Measurements from ENCODE around the gene DHRSX. TPM values are rescaled to one million over a fixed set of nuclear protein-coding genes. Genes with fewer than 3 reads are reported as not detected.
"Not testable (repeated sequence)": the region's sequence is repeated elsewhere in the genome, so short reads cannot be mapped to it uniquely, and the experiment has no call there.

DHRSX gene
- total RNA-seq, 1 donor from 2014 or later, result 42.2 TPM

- H3K4me1 Mint-ChIP-seq (ENCODE audit: unreplicated experiment), result peaks cover 16% of the 10 kb centered on the region
- no peak overlapping the region for H3K27ac Mint-ChIP-seq (ENCODE audit: unreplicated experiment)
- TF ChIP-seq CTCF (IDR thresholded peaks at IDR 0.05), result no peak
- DNase-seq (ENCODE audit: extremely low spot score, unreplicated experiment), result no peak
- no peaks in the 10 kb centered on the region for H3K27me3 Mint-ChIP-seq (ENCODE audit: unreplicated experiment)
- H3K9me3 Mint-ChIP-seq (ENCODE audit: unreplicated experiment), result peaks cover 6% of the 10 kb centered on the region
- H3K4me3 Mint-ChIP-seq (ENCODE audit: unreplicated experiment), result no peak overlapping the region
- H3K36me3 Mint-ChIP-seq (ENCODE audit: unreplicated experiment), result peaks cover 15% of the 10 kb centered on the region
Measured at GRCh38 chrX:2369206-2369605, 131.6 kb downstream of the DHRSX start.

GRCh38 chrX:2360731-2361130, 140.0 kb downstream of the DHRSX start:
- Mint-ChIP-seq H3K36me3 (ENCODE audit: unreplicated experiment) (peaks cover 4% of the 10 kb centered on the region), H3K4me3 (ENCODE audit: unreplicated experiment) (no peak overlapping the region), H3K27me3 (ENCODE audit: unreplicated experiment) (no peaks in the 10 kb centered on the region), H3K9me3 (ENCODE audit: unreplicated experiment) (peaks cover 6% of the 10 kb centered on the region), H3K4me1 (ENCODE audit: unreplicated experiment) (peaks cover 2% of the 10 kb centered on the region), H3K27ac (ENCODE audit: unreplicated experiment) (no peak overlapping the region)
- no peak for TF ChIP-seq CTCF (IDR thresholded peaks at IDR 0.05)
- no peak for DNase-seq (ENCODE audit: extremely low spot score, unreplicated experiment)

- not testable (repeated sequence) for H3K4me3 Mint-ChIP-seq (ENCODE audit: unreplicated experiment); H3K4me1 Mint-ChIP-seq (ENCODE audit: unreplicated experiment); H3K27ac Mint-ChIP-seq (ENCODE audit: unreplicated experiment); H3K9me3 Mint-ChIP-seq (ENCODE audit: unreplicated experiment); DNase-seq (ENCODE audit: extremely low spot score, unreplicated experiment); H3K36me3 Mint-ChIP-seq (ENCODE audit: unreplicated experiment); H3K27me3 Mint-ChIP-seq (ENCODE audit: unreplicated experiment)
Measured at GRCh38 chrX:2359522-2359921, 141.3 kb downstream of the DHRSX start.

GRCh38 chrX:2351999-2352995, 148.5 kb downstream of the DHRSX start:
- no peak for TF ChIP-seq CTCF (IDR thresholded peaks at IDR 0.05)
- H3K27me3 Mint-ChIP-seq (ENCODE audit: unreplicated experiment), result no peaks in the 10 kb centered on the region
- H3K27ac Mint-ChIP-seq (ENCODE audit: unreplicated experiment), result peak overlapping the region; percentile 85
- no peaks in the 10 kb centered on the region for H3K9me3 Mint-ChIP-seq (ENCODE audit: unreplicated experiment)
- H3K36me3 Mint-ChIP-seq (ENCODE audit: unreplicated experiment), result peaks cover 5% of the 10 kb centered on the region
- no peak for DNase-seq (ENCODE audit: extremely low spot score, unreplicated experiment)
- peak overlapping the region; percentile 14 for H3K4me3 Mint-ChIP-seq (ENCODE audit: unreplicated experiment)
- H3K4me1 Mint-ChIP-seq (ENCODE audit: unreplicated experiment), result peaks cover 26% of the 10 kb centered on the region

GRCh38 chrX:2351321-2351720, 149.5 kb downstream of the DHRSX start:
- Mint-ChIP-seq H3K27ac (ENCODE audit: unreplicated experiment) (peak overlapping the region; percentile 85), H3K27me3 (ENCODE audit: unreplicated experiment) (no peaks in the 10 kb centered on the region), H3K9me3 (ENCODE audit: unreplicated experiment) (no peaks in the 10 kb centered on the region), H3K36me3 (ENCODE audit: unreplicated experiment) (peaks cover 5% of the 10 kb centered on the region), H3K4me1 (ENCODE audit: unreplicated experiment) (peaks cover 24% of the 10 kb centered on the region), H3K4me3 (ENCODE audit: unreplicated experiment) (no peak overlapping the region)
- DNase-seq (ENCODE audit: extremely low spot score, unreplicated experiment), result no peak
- no peak for TF ChIP-seq CTCF (IDR thresholded peaks at IDR 0.05)

GRCh38 chrX:2350703-2351102, 150.1 kb downstream of the DHRSX start:
- Mint-ChIP-seq H3K4me1 (ENCODE audit: unreplicated experiment) (peaks cover 24% of the 10 kb centered on the region), H3K27ac (ENCODE audit: unreplicated experiment) (peak overlapping the region; percentile 85)
- DNase-seq (ENCODE audit: extremely low spot score, unreplicated experiment); H3K36me3 Mint-ChIP-seq (ENCODE audit: unreplicated experiment); H3K4me3 Mint-ChIP-seq (ENCODE audit: unreplicated experiment); H3K27me3 Mint-ChIP-seq (ENCODE audit: unreplicated experiment); H3K9me3 Mint-ChIP-seq (ENCODE audit: unreplicated experiment): not testable (repeated sequence)

- not testable (repeated sequence) for H3K9me3 Mint-ChIP-seq (ENCODE audit: unreplicated experiment); H3K27me3 Mint-ChIP-seq (ENCODE audit: unreplicated experiment); H3K4me3 Mint-ChIP-seq (ENCODE audit: unreplicated experiment); DNase-seq (ENCODE audit: extremely low spot score, unreplicated experiment); H3K27ac Mint-ChIP-seq (ENCODE audit: unreplicated experiment)
- H3K4me1 Mint-ChIP-seq (ENCODE audit: unreplicated experiment), result peaks cover 24% of the 10 kb centered on the region
- peaks cover 12% of the 10 kb centered on the region for H3K36me3 Mint-ChIP-seq (ENCODE audit: unreplicated experiment)
Measured at GRCh38 chrX:2350036-2350435, 150.7 kb downstream of the DHRSX start.

Data from osteocyte (in vitro differentiated cells).